SU-DHL-6 (cell line): Measurements from ENCODE around the gene TSPAN10.
A peak's percentile ranks its signal among the peaks of the same experiment; 100 is the strongest.

Source experiments
- H2AFZ ChIP-seq: fragments of 200-600 bp; sonication (generic); 2 replicates; pipeline ENCODE4 v1.6.1; 2014; ENCODE audit warnings: low read depth, mild to moderate bottlenecking, moderate library complexity, mixed read lengths, antibody characterized with exemption, low read length; ENCODE audit not compliant: severe bottlenecking
- H3F3A ChIP-seq: fragments of 200-600 bp; shearing (Covaris generic); 2 replicates; pipeline ENCODE4 v1.6.0; 2016; ENCODE audit warnings: antibody characterized with exemption, mild to moderate bottlenecking; ENCODE audit not compliant: insufficient read depth
- H3K27ac ChIP-seq: fragments of 200-600 bp; sonication (generic); 2 replicates; pipeline ENCODE4 v1.5.1; 2016; ENCODE audit warnings: low read depth, mild to moderate bottlenecking, low read length, moderate library complexity, mixed read lengths
- H3K27me3 ChIP-seq: fragments of 200-600 bp; sonication (generic), shearing (Covaris generic); 2 replicates; pipeline ENCODE4 v1.6.0; 2014; ENCODE audit warnings: mild to moderate bottlenecking, low read length
- H3K36me3 ChIP-seq: fragments of 200-600 bp; sonication (generic); 2 replicates; pipeline ENCODE4 v1.6.1; 2014; ENCODE audit warnings: mild to moderate bottlenecking, low read length, mixed read lengths
- H3K4me2 ChIP-seq: fragments of 300-600, 200-600 bp; shearing (Covaris generic), sonication (generic); 2 replicates; pipeline ENCODE4 v1.6.0; 2014; ENCODE audit warnings: low read length, low read depth, mild to moderate bottlenecking; ENCODE audit not compliant: poor library complexity, severe bottlenecking
- H3K4me3 ChIP-seq: fragments of 200-600 bp; sonication (generic); 2 replicates; pipeline ENCODE4 v1.5.1; 2014; ENCODE audit warnings: antibody characterized with exemption, low read length, mild to moderate bottlenecking, mixed read lengths; ENCODE audit not compliant: insufficient read depth, poor library complexity, severe bottlenecking
- H3K79me2 ChIP-seq: fragments of 200-600 bp; sonication (generic); 2 replicates; pipeline ENCODE4 v1.6.1; 2014; ENCODE audit warnings: mild to moderate bottlenecking, low read length, moderate library complexity; ENCODE audit not compliant: insufficient read depth
- H3K9ac ChIP-seq: fragments of 200-600 bp; sonication (generic); 2 replicates; pipeline ENCODE4 v1.7.0; 2014; ENCODE audit warnings: mild to moderate bottlenecking, low read length
- H3K9me2 ChIP-seq: fragments of 200-600 bp; sonication (generic); replicated peaks from 2 replicates; pipeline ENCODE4 v1.6.1; 2014; ENCODE audit warnings: low read length; ENCODE audit not compliant: insufficient read depth
- H3K9me3 ChIP-seq: fragments of 200-600 bp; sonication (generic); 2 replicates; pipeline ENCODE4 v1.6.1; 2014; ENCODE audit warnings: low read length, mixed read lengths; ENCODE audit not compliant: insufficient read depth
- H4K20me1 ChIP-seq: fragments of 200-600 bp; sonication (generic); 2 replicates; pipeline ENCODE4 v1.6.1; 2014; ENCODE audit warnings: low read depth, mild to moderate bottlenecking, antibody characterized with exemption, low read length, moderate library complexity, mixed read lengths
- EZH2phosphoT487 ChIP-seq: fragments of 200-600 bp; sonication (generic), shearing (Covaris generic); conservative IDR thresholded peaks from 2 replicates; pipeline ENCODE4 v1.6.1; 2018; ENCODE audit warnings: mild to moderate bottlenecking, antibody characterized with exemption, low read length, moderate library complexity, mixed read lengths
- TF ChIP-seq, protein P1 (sequence below): fragments of 200-600 bp; sonication (generic); IDR thresholded peaks from one replicate; pipeline ENCODE4 v1.5.1; 2017; ENCODE audit warnings: antibody characterized with exemption, mild to moderate bottlenecking, low read length, moderate library complexity; ENCODE audit not compliant: insufficient read depth, poor library complexity, severe bottlenecking

The TSPAN10 gene

GRCh38 chr17:81680150-81680549 lies 43.2 kb downstream of the TSPAN10 start:
- Histone ChIP-seq H3K4me3 (no peak overlapping the region), H3F3A (no peaks in the 10 kb centered on the region; the same call in 1 of the 2 replicates), H2AFZ (no peak overlapping the region), H3K27ac (no peak overlapping the region), H3K9me2 (no peaks in the 10 kb centered on the region), H3K9ac (no peak overlapping the region), H3K9me3 (no peaks in the 10 kb centered on the region), H3K79me2 (peaks cover 34% of the 10 kb centered on the region), H3K4me2 (no peak overlapping the region), H3K27me3 (no peaks in the 10 kb centered on the region), H4K20me1 (no peaks in the 10 kb centered on the region), H3K36me3 (no peaks in the 10 kb centered on the region)
- TF ChIP-seq EZH2phosphoT487, result no peak
- TF ChIP-seq, protein P1, sequence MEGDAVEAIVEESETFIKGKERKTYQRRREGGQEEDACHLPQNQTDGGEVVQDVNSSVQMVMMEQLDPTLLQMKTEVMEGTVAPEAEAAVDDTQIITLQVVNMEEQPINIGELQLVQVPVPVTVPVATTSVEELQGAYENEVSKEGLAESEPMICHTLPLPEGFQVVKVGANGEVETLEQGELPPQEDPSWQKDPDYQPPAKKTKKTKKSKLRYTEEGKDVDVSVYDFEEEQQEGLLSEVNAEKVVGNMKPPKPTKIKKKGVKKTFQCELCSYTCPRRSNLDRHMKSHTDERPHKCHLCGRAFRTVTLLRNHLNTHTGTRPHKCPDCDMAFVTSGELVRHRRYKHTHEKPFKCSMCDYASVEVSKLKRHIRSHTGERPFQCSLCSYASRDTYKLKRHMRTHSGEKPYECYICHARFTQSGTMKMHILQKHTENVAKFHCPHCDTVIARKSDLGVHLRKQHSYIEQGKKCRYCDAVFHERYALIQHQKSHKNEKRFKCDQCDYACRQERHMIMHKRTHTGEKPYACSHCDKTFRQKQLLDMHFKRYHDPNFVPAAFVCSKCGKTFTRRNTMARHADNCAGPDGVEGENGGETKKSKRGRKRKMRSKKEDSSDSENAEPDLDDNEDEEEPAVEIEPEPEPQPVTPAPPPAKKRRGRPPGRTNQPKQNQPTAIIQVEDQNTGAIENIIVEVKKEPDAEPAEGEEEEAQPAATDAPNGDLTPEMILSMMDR, result no peak

- no peak overlapping the region for H2AFZ ChIP-seq
- no peak overlapping the region for H3K4me3 ChIP-seq
- H3K9me2 ChIP-seq, result no peaks in the 10 kb centered on the region
- H3K27ac ChIP-seq, result no peak overlapping the region
- no peaks in the 10 kb centered on the region for H3K27me3 ChIP-seq
- no peaks in the 10 kb centered on the region for H4K20me1 ChIP-seq
- no peaks in the 10 kb centered on the region for H3K36me3 ChIP-seq
- H3K79me2 ChIP-seq, result peaks cover 44% of the 10 kb centered on the region
- no peaks in the 10 kb centered on the region for H3K9me3 ChIP-seq
- H3K4me2 ChIP-seq, result no peak overlapping the region
- H3K9ac ChIP-seq, result no peak overlapping the region
- H3F3A ChIP-seq, result no peaks in the 10 kb centered on the region; the same call in 1 of the 2 replicates
- TF ChIP-seq, protein P1, result no peak
- no peak for TF ChIP-seq EZH2phosphoT487
Measured at GRCh38 chr17:81681672-81682071, 44.7 kb downstream of the TSPAN10 start.

DNA sequence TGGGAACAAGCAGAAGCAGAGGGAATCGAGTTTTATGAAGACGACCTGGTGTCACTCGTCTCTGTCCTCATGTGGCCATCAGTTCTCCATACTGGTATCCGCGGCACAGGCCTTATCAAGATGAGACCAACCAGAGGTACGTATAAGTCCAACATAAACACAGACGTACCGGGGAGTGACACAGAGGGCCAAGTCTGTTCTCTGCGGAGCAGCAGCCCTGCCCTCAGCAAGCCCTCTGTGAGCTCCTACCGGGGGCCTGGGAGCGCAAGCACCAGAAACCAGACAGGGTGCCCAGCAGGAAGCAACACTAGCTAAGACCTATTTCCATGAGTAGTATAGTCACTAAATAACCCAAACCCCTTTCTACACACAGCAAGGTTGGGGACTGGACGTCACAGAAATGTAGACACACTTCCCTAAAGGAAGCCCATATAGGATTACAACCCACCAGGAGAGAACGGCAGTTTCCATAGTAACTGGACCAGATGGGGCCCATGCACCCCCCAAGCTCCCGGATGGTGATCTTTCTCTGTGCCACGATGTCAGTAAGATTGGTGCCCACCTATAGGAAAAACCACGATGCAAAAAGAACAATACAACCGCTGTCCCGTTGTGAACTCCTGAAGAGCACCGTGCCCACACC lies 45.7 kb downstream of the TSPAN10 start:
- TF ChIP-seq, protein P1, result no peak
- TF ChIP-seq EZH2phosphoT487, result no peak
- Histone ChIP-seq H3K27me3 (no peaks in the 10 kb centered on the region), H3K9me2 (no peaks in the 10 kb centered on the region), H3K9ac (peak overlapping the region; percentile 86), H3K9me3 (no peaks in the 10 kb centered on the region), H3K36me3 (no peaks in the 10 kb centered on the region), H3F3A (no peaks in the 10 kb centered on the region; the same call in 1 of the 2 replicates), H3K27ac (no peak overlapping the region), H3K79me2 (peaks cover 44% of the 10 kb centered on the region), H3K4me3 (peak overlapping the region; percentile 83), H4K20me1 (no peaks in the 10 kb centered on the region), H3K4me2 (peak overlapping the region; percentile 64), H2AFZ (no peak overlapping the region)
